ENCODE data around the gene GLB1L3.

DNA sequence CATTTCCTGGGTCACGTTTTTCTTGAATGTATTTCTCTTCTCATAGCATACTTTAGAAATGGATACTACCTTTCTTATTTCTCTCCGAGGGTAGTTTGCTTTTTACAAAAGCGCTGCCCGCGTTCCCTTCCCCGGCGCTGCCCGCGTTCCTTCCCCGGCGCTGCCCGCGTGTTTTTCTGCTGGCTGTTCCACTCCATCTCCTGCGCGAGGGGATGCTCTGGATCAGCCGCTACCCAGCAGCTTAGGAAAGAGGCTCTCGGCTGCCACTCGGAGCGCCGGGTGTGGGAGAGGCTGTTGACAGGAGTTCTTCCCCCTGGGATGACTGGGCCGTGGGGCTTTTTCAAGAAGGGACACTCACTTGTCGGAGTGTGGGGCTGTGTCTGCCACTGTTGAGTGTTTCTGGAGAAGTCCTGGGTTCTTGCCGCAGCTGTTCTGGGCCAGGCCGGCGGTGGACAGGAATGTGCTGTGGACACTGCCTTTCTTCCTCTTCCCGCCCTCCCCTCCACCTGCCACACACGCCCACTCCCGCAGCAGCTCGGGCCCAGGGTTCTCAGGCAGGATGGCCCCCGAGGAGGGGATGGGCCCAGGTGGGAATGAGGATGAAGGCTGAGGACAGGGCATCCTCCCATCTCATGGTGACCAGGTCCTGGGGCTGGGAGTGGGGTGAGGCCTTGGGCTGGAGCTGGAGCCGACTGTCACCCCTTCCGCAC is 86.2 kb downstream of the GLB1L3 start:
- TF ChIP-seq CTCF (IDR thresholded peaks at IDR 0.05), result no peak
- no peak for TF ChIP-seq POLR2A (IDR thresholded peaks at IDR 0.05)

All from lower leg skin (tissue), 3 donors.